ENCODE data around the gene EPPIN. TPM values are rescaled to one million over a fixed set of nuclear protein-coding genes. Genes with fewer than 3 reads are reported as not detected.

The EPPIN gene
- polyA plus RNA-seq, 3 donors from 2014 or later = not detected

Other genes with a start within 250 kb of the EPPIN start
- gene RBPJL, start 240.6 kb downstream of the EPPIN start, polyA plus RNA-seq = not detected
- gene MATN4, start 239.1 kb downstream of the EPPIN start, polyA plus RNA-seq = not detected
- gene SDC4, start 199.0 kb downstream of the EPPIN start, polyA plus RNA-seq = under 1 TPM in 2 of 3 donors, not detected in 1; 0.56 to 0.69 TPM
- gene SYS1, start 184.2 kb downstream of the EPPIN start, polyA plus RNA-seq = 10 to 100 TPM; 32.6 to 52.4 (median 47.1) TPM
- gene TP53TG5, start 169.1 kb downstream of the EPPIN start, polyA plus RNA-seq = under 1 TPM in 2 of 3 donors, not detected in 1; 0.09 to 0.22 TPM
- gene DBNDD2, start 139.1 kb downstream of the EPPIN start, polyA plus RNA-seq = 10 to 100 TPM; 11.0 to 24.5 (median 18.0) TPM
- 100 to 1,000 TPM; 105 to 190 (median 164) TPM for gene PIGT, start 131.3 kb downstream of the EPPIN start, polyA plus RNA-seq
- not detected for gene WFDC2, start 77.6 kb downstream of the EPPIN start, polyA plus RNA-seq
- gene SPINT3, start 31.8 kb downstream of the EPPIN start, polyA plus RNA-seq = not detected
- not detected for gene WFDC6, start 7.9 kb downstream of the EPPIN start, polyA plus RNA-seq
- gene WFDC8, start 31.9 kb upstream of the EPPIN start, polyA plus RNA-seq = not detected
- gene WFDC10A, start 82.3 kb upstream of the EPPIN start, polyA plus RNA-seq = not detected
- not detected for gene WFDC9, start 83.9 kb upstream of the EPPIN start, polyA plus RNA-seq
- gene WFDC11, start 122.8 kb upstream of the EPPIN start, polyA plus RNA-seq = not detected
- not detected for gene WFDC13, start 154.6 kb upstream of the EPPIN start, polyA plus RNA-seq
- not detected for gene WFDC10B, start 157.6 kb upstream of the EPPIN start, polyA plus RNA-seq
- not detected for gene SPINT4, start 174.9 kb upstream of the EPPIN start, polyA plus RNA-seq
- gene WFDC3, start 244.5 kb upstream of the EPPIN start, polyA plus RNA-seq = not detected
- 10 to 100 TPM; 31.2 to 33.2 (median 31.5) TPM for gene DNTTIP1, start 244.6 kb upstream of the EPPIN start, polyA plus RNA-seq